OCI-M2 (cell line): ENCODE results near the gene DIS3L2.
"Not testable (repeated sequence)": the region's sequence is repeated elsewhere in the genome, so short reads cannot be mapped to it uniquely, and the experiment has no call there.

Experiments
- DNase-seq: peaks from one replicate; lab custom pipeline; 2025; ENCODE audit not compliant: unreplicated experiment; lab: John Stamatoyannopoulos, UW

The DIS3L2 gene

GRCh38 chr2:232328516-232329460, 367.3 kb downstream of the DIS3L2 start:
- DNase-seq = no peak

GRCh38 chr2:232329716-232330067, 368.2 kb downstream of the DIS3L2 start:
- no peak for DNase-seq

- DNase-seq = no peak
Measured at GRCh38 chr2:232330068-232330999, 368.8 kb downstream of the DIS3L2 start.

GRCh38 chr2:232331061-232331460, 369.5 kb downstream of the DIS3L2 start:
- DNase-seq = not testable (repeated sequence)

GRCh38 chr2:232331641-232332040, 370.1 kb downstream of the DIS3L2 start:
- not testable (repeated sequence) for DNase-seq

GRCh38 chr2:232332244-232332939, 370.9 kb downstream of the DIS3L2 start:
- not testable (repeated sequence) for DNase-seq

GRCh38 chr2:232332940-232333259, 371.4 kb downstream of the DIS3L2 start:
- no peak for DNase-seq

GRCh38 chr2:232333361-232334135, 372.0 kb downstream of the DIS3L2 start:
- no peak for DNase-seq

GRCh38 chr2:232334136-232334884, 372.8 kb downstream of the DIS3L2 start:
- not testable (repeated sequence) for DNase-seq

GRCh38 chr2:232334885-232335205, 373.3 kb downstream of the DIS3L2 start:
- DNase-seq = not testable (repeated sequence)

GRCh38 chr2:232335206-232335858, 373.8 kb downstream of the DIS3L2 start:
- DNase-seq = not testable (repeated sequence)

GRCh38 chr2:232335859-232336215, 374.3 kb downstream of the DIS3L2 start:
- DNase-seq = no peak

GRCh38 chr2:232336241-232336736, 374.8 kb downstream of the DIS3L2 start:
- no peak for DNase-seq

- no peak for DNase-seq
Measured at GRCh38 chr2:232336981-232337720, 375.6 kb downstream of the DIS3L2 start.

- DNase-seq = not testable (repeated sequence)
Measured at GRCh38 chr2:232338094-232338758, 376.7 kb downstream of the DIS3L2 start.

- no peak for DNase-seq
Measured at GRCh38 chr2:232338759-232339106, 377.2 kb downstream of the DIS3L2 start.

GRCh38 chr2:232339121-232340081, 377.9 kb downstream of the DIS3L2 start:
- no peak for DNase-seq
